ENCODE data around the gene EIF5A. TPM values are rescaled to one million over a fixed set of nuclear protein-coding genes. Genes with fewer than 3 reads are reported as not detected.

EIF5A gene
- total and polyA plus RNA-seq, 9 of the 15 experiments (the other 6 are each of a cell fraction or from before 2014, with no cell fraction given) = 22.9 to 1,163 (median 772) TPM

GRCh38 chr17:7351665-7352502 is 44.5 kb downstream of the EIF5A start, which contains the start of gene KCTD11 (continued):
- TF ChIP-seq CTCFL (IDR thresholded peaks at IDR 0.05; ENCODE audit: borderline replicate concordance, insufficient read depth, low read depth, low read length, poor library complexity, severe bottlenecking) (no peak), SOX6 (IDR thresholded peaks at IDR 0.05) (no peak), HNRNPL (IDR thresholded peaks at IDR 0.05; ENCODE audit: low read depth, low read length) (no peak), ILK (tag; IDR thresholded peaks at IDR 0.05; ENCODE audit: borderline replicate concordance, low read depth) (no peak), NR1H2 (CRISPR knock-in tag; IDR thresholded peaks at IDR 0.05) (no peak), MEF2D (tag; conservative IDR thresholded peaks at IDR 0.05; ENCODE audit: low read depth) (no peak), ZNF76 (CRISPR knock-in tag; IDR thresholded peaks at IDR 0.05; ENCODE audit: borderline replicate concordance) (no peak), MED1 (CRISPR knock-in tag; IDR thresholded peaks at IDR 0.05; ENCODE audit: borderline replicate concordance) (no peak), E2F5 (CRISPR knock-in tag; IDR thresholded peaks at IDR 0.05) (no peak), ZNF75A (CRISPR knock-in tag; IDR thresholded peaks at IDR 0.05) (no peak), ZNF354B (CRISPR knock-in tag; IDR thresholded peaks at IDR 0.05) (no peak), U2AF2 (optimal IDR thresholded peaks at IDR 0.05; ENCODE audit: low read depth, low read length) (no peak), TRIM24 (IDR thresholded peaks at IDR 0.05) (no peak), ZC3H8 (IDR thresholded peaks at IDR 0.05) (no peak), CEBPG (CRISPR knock-in tag; IDR thresholded peaks at IDR 0.05) (no peak), CEBPG (tag; conservative IDR thresholded peaks at IDR 0.05 in 1 of 2, IDR thresholded peaks at IDR 0.05 in 1 of 2) (no peak), KAT7 (CRISPR knock-in tag; IDR thresholded peaks at IDR 0.05; ENCODE audit: borderline replicate concordance) (no peak), TGIF2 (CRISPR knock-in tag; IDR thresholded peaks at IDR 0.05) (no peak), RBM17 (IDR thresholded peaks at IDR 0.05; ENCODE audit: borderline replicate concordance, low read depth, low read length) (no peak), CREBBP (IDR thresholded peaks at IDR 0.05; ENCODE audit: low read depth, low read length) (no peak), POLR2AphosphoS2 (IDR thresholded peaks at IDR 0.05; ENCODE audit: low read length) (no peak), TAF15 (IDR thresholded peaks at IDR 0.05; ENCODE audit: low read depth, low read length) (no peak), CBX1 (IDR thresholded peaks at IDR 0.05; ENCODE audit: low read depth) (no peak), ZBTB8A (IDR thresholded peaks at IDR 0.05; ENCODE audit: partially characterized antibody) (no peak), KLF13 (tag; IDR thresholded peaks at IDR 0.05; ENCODE audit: borderline replicate concordance, low read depth) (no peak)
- TF ChIP-seq, protein P1, sequence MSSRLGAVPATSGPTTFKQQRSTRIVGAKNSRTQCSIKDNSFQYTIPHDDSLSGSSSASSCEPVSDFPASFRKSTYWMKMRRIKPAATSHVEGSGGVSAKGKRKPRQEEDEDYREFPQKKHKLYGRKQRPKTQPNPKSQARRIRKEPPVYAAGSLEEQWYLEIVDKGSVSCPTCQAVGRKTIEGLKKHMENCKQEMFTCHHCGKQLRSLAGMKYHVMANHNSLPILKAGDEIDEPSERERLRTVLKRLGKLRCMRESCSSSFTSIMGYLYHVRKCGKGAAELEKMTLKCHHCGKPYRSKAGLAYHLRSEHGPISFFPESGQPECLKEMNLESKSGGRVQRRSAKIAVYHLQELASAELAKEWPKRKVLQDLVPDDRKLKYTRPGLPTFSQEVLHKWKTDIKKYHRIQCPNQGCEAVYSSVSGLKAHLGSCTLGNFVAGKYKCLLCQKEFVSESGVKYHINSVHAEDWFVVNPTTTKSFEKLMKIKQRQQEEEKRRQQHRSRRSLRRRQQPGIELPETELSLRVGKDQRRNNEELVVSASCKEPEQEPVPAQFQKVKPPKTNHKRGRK (tag; IDR thresholded peaks at IDR 0.05) = no peak
